Tongue (tissue), 3 donors: Measurements from ENCODE around the gene CPNE4. TPM values are rescaled to one million over a fixed set of nuclear protein-coding genes. Genes with fewer than 3 reads are reported as not detected.
"Not testable (repeated sequence)": the region's sequence is repeated elsewhere in the genome, so short reads cannot be mapped to it uniquely, and the experiment has no call there.

Source experiments
- DNase-seq: peaks from one replicate; pipeline ENCODE4 v3.0.0-alpha.2; 2015
- small RNA-seq: library from RNA; depleted of rRNA; stranded (forward); fragments of <200 nt; gene quantifications from one replicate; pipeline ENCODE3, GENCODE V24; 2014; ENCODE audit warnings: low replicate concordance
- total RNA-seq: library from RNA; depleted of rRNA; stranded (reverse); fragments of >200 nt; gene quantifications from one replicate; pipeline ENCODE4 v1.2.3, GENCODE V29; 2014

The CPNE4 gene
- total RNA-seq, 1 donor from 2014 or later: 1.5 TPM

DNA sequence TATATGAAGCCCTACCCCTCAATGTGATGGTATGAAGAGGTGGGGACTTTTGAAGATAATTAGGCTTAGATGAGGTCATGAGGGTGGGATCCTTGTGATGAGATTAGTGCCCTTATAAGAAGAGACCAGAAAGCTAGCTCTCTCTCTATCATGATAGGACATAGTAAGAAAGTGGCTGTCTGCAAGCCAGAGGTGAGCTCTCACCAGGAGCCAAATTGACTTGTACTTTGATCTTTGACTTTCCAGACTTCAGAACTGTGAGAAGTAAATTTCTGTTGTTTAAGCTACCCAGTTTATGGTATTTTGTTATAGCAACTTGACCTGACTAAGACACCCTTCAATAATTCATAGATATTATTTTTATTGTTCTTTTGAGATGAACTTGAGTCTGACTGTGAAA lies 502.2 kb downstream of the CPNE4 start:
- no peak for DNase-seq

DNA sequence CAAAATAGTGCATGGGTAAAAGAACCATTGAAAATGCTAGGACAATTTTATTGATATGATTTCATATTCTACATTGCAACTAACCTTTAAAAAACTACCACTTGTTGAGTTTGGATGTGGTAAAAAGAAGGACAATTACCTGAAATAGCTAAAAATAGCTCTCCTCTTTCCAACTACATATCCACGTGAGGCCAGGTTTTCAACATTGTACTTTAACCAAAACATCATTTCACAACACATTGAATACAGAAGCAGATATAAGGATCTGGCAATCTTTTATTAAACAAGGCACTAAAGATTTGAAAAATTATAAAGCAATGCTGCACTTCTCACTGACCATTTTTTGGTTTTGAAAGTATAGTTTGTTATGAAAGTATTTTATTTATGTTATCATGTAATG lies 504.0 kb downstream of the CPNE4 start:
- DNase-seq: no peak

DNA sequence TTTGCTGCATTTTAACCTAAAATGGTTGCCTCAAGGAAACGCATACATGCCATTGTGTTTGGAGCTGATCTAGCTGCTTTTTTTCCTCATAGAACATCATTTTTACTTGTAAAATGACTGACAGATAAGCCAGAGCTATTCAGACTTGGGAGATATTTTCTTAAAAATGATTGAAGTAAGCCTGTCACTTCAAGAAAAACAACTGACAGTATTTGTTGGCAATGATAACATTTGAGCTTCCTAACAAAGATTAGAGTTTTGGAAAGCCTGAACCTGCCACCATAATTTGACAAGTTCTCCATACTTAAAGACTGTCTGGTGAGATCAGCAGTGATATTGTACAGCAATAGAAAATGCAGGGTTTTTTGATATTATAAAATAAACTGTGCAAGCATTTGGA lies 504.4 kb downstream of the CPNE4 start:
- no peak for DNase-seq

DNA sequence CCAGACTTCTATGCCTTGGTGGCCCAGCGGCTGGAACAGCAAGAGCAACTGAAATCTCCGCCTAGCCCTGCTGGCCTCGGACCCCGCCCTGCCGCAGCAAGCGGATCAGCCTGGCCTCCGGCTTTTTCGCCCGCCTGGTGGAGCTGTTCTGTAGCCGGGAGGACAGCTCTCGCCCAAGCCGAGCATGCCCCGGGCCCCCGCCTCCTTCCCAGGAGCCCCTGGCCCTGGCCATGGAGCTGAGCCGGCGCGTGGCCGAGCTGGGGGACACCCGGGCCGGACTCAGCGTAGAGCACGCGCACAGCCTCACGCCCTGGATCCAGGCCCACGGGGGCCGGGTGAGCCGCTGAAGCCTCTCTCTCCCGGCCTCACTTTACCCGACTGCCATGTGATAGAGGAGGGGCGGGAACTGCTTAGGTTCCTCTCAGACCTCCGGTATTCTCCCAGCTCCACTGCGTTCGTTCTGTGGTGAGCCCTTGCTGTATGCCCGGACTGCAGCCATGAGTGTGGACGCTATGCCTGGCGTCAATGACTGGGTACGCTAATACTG lies 507.9 kb downstream of the CPNE4 start:
- peak; percentile 77 for DNase-seq

DNA sequence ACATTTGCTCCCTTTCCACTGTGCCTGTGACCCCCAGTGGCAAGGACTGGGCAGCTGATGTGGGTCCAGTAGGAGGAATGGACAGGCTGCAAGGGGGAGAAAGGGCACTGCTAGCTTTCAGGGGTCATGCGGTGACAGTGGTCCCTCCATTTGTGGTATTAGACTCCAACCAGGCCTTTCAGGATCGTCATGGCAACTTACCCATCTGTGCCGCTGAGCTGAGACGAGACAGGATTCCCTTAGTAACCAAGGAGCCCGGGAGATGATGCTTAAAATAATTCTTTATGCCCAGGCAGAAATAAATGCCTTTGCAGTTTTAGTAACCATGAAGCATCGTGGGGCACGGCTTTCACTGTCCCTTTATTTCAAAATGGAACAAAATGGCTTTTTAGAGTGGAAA lies 516.1 kb downstream of the CPNE4 start:
- DNase-seq: no peak

- no peak for DNase-seq
Observed at GRCh38 chr3:131505421-131505820, 529.4 kb downstream of the CPNE4 start.

GRCh38 chr3:131503320-131503635 lies 531.5 kb downstream of the CPNE4 start:
- no peak for DNase-seq

GRCh38 chr3:131502530-131503319 lies 532.1 kb downstream of the CPNE4 start, which contains the start of gene MRPL3:
MRPL3 (minus strand) TSS chr3:131502971; CDS start chr3:131502821, 150 bp downstream.
- peak; percentile 93 for DNase-seq

DNA sequence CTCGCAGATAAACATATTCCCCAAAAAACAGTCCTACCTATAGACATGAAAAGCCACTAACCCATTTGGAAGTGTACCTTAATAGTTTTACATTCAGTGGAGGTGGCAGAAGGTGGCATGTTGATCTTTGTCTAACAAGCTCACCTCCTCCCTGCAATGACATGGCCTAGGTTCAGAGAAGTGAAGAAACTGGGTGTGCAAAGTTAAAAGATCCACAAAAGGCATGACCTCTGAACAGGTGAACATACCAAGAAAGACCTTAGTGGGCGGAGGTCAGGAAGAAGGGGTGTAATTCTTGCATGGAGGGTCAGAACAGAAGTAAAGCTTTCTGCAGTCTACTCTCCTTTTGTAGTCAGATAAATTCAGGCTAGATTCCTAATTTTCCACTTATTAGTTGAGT lies 532.9 kb downstream of the CPNE4 start:
- peak; percentile 0 for DNase-seq

DNA sequence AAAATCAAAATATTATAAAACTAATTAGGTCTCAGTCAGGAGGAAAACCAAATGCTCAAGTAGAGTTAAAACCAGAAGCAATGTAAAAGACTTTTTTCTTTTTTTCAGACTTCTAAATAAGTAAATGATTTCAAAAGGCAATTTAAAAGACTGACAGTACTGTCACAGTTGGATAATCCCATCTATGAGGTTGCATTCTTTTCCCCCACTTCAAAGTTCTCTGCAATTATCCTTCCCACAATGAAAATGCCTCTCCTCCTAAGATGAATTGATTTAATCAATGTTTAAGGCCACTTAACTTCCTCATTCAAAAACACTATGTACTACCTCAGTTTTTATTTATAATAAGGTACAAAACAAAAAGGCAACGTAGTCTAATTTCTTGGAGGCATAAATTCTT lies 540.1 kb downstream of the CPNE4 start:
- DNase-seq: no peak

GRCh38 chr3:131491775-131492174 lies 543.0 kb downstream of the CPNE4 start:
- DNase-seq: no peak

DNA sequence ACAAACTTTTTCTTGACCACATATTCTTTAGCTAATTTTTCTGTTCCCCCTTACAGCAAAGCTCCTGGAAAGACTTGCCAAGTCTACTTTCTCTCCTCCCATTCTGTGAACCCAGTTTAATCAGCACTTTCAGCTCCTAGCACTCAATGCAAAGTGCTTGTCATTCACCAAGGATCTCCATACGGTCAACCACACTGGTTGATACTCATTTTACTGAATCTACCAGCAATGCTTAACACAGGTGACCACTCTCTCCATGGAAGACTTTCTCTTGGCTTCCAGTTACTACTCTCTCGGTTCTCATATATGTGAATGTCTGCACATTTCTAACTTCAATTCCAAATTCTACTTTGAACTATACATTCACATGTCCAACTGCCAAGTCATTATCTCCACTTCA lies 543.7 kb downstream of the CPNE4 start:
- no peak for DNase-seq

GRCh38 chr3:131486545-131486944 lies 548.3 kb downstream of the CPNE4 start:
- DNase-seq: not testable (repeated sequence)

GRCh38 chr3:131485119-131485518 lies 549.7 kb downstream of the CPNE4 start:
- no peak for DNase-seq

DNA sequence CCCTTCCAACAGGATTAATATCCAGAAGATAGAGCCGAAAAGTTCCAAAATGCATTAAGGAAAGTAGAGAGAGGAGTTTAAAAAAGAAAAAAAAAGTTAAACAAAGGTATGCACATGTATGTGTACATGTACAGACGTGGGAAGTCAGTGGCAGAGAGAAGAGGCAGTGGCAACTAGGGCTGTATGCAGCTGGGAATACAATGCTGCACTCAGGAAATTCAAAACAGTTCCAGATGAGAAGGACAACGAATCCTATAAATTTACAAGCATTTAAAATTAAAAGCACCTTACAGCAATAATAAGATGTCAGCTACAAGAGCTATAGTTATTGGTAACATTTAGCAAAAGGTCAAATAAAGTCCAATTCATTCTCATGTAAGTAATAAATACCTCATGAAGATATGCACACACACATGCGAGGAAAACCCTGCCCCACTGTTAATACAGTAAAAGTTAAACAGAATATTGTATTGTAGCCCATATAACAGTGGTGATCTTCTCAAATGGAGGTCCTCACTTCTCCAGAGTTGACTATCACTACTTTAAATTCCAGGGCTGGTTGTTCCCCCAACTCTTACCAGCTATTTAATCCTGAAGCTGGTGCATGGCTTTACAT lies 550.2 kb downstream of the CPNE4 start:
- no peak for DNase-seq

Small RNA genes lying within 50 kb of the gene (small RNA-seq; reads per million reads assigned to genes)
- not detected for gene AC107027.2
- gene MIR5704: not detected
